DMS53 treated with DMSO at 0.1 percent for 48 hours (cell line): ENCODE data around the gene SNED1.

Experiments used
- DNase-seq: peaks from one replicate; lab custom pipeline; 2025; ENCODE audit not compliant: unreplicated experiment; lab: John Stamatoyannopoulos, UW

The SNED1 gene

DNA sequence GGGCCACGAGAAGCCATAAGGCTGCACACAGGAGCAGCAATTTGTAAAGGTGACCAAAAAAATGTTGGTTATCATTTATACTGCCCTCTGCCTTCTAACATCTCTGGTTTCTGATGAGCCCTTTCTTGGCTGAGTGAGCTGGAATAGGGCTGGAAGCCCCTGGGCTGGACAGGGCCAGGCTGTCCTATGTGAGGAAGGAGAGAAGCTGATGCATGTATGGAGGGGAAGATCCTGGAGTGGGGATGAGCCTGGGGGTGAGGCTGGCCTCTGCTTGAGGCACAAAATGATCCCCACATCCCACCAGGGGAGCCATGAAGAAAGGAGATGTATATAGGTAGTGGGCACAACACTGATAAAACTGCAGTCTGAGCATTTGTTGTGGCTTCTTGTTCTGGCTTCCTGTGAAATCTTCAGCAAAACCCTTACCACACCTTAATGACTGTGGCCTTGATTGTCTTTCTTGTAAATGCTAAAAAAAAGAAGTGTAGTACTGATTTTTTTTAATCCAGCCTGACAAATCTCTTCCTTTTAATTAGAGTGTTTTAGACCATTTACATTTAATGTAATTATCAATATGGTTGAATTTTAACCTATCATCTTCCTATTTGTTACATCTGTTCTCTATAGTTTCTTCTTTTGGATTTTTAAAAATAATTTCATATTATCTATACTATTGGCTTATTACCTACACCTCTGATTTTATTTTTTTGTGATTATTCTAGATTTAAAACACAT is 5.6 kb downstream of the SNED1 start:
- no peak for DNase-seq

DNA sequence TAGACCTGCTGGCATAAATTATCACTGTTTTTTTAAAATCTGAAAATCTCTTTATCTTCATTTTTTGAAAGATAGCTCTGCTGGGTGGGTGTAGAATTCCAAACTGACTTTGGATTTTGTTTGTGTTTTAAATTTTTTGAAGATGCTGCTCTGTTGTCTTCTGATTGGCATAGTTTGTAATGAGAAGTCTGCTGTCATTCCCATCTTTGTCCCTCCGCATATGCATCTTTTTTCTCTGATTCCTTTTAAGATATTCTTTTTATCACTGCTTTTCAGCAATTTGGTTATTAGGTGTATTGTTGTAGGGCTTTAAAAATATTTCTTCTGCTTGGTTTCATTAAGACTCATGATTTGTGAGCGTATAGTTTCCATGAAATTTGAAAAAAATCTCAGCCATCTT is 7.2 kb downstream of the SNED1 start:
- DNase-seq: no peak

DNA sequence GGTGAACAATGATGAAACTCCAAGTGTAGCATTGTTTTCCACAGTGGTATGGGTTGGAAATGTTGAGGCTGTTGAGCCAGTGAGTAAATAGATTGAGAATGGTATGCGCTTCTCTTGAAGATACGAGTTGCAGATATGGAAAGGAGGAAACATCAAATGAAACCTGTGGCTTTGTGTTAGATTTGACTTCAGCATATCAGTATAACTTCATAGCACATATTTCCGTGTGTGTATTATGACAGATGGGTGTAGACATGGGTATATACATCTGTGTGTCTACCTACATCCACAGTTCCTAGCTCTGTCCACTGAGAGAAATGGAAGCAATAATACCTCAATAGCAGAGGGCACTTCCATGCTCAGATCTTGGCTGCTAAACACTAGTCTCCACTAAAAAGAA is 8.0 kb downstream of the SNED1 start:
- no peak for DNase-seq

DNA sequence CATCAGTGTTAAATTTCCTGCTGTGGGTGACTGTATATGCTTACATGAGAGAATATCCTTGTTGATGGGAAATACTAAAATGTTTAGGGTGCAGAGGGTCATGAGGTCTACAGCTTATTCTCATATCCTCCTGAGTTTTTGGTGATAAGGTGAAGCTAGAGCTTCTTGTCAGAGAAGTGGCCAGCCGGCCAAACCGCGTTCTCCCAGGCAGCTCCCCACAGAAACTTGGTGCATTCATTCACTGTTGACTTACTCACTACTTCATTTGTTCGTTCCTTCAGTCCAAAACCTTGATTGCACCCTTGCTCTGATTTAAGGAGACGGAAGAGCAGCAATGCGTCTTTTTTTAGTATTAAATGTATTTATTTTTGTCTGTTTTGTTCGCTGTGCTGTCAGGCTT is 8.7 kb downstream of the SNED1 start:
- no peak for DNase-seq

DNA sequence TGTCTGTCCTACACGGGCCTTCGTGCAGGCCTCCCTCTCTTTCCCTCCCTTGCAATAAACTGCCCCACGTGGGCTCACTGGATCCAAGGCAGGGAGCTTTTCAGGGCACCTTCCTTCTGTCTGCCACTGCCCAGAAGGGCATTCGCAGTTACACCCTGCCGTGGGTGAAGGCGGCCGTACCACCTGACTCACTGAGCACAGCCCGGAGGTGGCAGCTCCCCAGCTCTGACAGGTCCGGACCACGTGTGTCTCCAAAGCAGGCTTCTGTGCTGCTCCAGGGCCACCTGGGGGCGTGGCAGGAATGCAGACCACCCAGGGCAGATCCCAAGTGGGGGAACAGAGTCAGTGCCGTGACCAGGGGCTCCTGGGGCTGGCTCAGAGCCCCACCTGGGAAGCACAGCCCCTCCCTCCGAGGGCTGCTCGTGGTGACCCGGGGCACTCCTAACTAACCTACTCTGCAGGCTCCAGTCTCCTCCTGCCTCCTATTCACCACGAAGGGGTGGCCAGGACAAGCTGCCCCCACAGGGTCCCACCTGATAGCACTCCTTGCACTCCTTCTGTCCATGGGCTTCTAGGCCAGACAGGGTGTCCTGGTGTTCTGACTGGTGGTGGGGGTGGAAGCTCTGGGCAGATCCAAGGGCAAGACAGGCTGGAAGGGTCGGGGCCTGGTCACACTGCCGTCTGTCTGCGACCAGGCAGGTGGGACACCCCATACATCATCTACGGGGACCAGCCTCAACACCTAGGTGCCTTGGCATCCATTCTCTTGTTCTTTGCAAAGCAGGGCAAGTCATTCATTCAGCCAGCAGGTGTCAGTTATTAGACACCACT is 9.7 kb downstream of the SNED1 start:
- no peak for DNase-seq

GRCh38 chr2:241008711-241009121 is 10.3 kb downstream of the SNED1 start:
- DNase-seq: no peak

DNA sequence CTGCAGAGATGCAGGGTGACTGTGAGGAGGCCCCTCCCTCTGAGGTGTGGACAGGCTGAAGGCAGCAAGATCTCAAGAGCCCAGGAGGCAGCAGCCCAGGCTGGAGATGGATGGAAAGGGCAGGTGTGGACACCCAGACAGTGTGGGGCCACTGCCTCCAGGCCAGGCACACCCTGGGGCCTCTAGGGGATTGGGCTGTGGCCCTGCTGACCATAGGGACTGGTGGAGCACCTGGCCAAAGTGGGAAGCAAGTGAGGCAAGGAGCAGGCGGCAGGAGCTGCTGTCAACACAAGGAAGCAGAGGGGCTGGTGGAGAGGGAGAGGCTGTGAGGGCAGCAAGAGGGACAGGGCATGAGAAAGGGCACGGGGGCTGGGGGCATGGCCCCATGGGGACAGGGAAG is 10.8 kb downstream of the SNED1 start:
- no peak for DNase-seq

DNA sequence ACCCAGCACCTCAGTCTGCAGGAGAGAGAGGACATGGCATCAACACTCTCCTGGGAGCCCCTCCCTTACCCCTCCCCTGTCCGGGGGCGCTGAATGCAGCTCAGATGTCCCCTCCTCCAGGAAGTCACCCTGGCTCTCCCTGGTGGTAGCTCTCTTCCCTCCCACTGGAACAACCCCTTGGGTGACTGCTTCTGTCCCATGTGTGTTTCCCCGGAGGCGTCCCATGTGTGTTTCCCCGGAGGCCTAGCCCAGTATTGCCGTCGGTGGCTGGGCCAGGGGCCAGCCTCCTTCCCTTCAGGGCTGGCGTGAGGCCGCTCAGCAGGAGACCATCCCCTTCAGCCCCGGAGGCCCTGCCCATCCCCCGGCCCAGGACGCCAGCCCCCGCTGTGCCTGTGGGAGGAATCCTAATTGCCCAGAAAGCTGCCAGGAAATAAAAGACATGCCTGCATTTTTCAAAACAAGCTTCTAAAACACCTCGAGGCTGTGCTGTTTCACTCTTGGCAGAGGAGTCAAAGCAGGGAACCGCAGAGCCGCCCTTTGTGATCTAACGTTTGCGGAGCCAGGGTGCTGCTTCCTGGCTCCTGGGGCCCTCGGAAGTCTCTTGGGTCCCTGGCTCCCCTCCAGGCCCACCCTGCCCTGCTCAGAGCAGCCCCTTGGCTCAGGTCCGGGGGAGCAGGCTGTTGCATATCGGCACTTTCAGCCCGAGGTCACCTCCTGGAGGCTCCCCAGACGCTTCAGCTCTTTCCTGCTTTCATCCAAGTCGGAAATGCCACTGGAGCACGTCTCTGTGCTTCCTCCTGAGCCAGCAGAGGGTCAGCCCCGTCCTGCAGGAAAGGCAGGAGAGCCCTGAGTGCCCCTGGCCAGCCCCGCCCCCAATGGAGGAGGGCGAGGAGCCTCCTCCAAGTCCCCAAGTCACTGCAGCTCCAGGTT is 11.4 kb downstream of the SNED1 start:
- DNase-seq: no peak

GRCh38 chr2:241010531-241011295 is 12.3 kb downstream of the SNED1 start:
- no peak for DNase-seq

DNA sequence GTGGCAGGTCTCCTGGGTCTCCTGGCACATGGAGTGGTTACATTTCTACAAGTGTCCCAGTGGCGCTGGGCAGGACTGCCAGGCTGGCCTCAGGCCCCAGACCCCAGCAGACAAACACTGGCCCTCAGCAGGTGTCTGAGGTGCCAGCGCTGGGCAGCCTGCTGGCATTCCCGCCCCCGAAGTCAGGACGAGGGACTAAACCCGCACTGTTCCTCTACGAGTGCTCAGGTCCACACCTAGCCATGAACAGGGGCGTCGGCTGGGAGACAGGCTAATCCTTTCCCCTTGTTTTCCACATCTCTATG is 12.8 kb downstream of the SNED1 start:
- DNase-seq: no peak

GRCh38 chr2:241011751-241012510 is 13.5 kb downstream of the SNED1 start:
- no peak for DNase-seq

- no peak for DNase-seq
Measured at GRCh38 chr2:241014224-241014623, 15.8 kb downstream of the SNED1 start.

DNA sequence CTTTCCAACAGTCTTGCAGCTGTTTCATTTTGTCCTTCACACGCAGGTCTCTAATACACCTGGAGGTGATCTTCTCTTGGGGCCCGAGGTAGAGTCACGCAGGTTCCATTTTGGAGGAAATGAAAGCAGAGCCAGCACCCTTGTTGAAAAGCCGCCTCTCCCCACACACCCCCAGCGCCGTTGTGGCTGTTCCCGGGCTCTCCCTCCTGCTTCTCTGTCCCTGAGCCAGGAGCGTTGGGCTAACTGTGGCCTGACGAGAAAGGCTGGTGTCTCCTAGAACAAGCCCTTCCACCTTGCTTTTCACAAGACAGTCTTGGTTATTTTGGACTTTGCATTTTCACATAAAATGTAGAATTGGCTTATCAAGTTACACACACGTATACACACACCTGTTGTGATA is 16.3 kb downstream of the SNED1 start:
- DNase-seq: no peak

DNA sequence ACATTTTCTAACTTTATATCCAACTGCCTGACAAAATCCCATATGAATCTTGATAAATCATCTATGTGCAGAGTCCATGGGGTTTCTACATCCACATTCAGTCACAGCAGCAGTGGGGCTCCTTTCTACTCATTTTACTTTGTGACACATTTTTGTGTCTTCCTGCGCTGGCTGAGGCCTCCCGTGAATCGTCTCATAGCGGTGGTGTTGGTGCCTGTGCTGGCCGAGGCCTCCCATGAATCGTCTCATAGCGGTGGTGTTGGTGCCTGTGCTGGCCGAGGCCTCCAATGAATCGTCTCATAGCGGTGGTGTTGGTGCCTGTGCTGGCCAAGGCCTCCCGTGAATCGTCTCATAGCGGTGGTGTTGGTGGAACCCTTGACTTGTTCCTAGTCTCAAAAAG is 17.0 kb downstream of the SNED1 start:
- no peak for DNase-seq

DNA sequence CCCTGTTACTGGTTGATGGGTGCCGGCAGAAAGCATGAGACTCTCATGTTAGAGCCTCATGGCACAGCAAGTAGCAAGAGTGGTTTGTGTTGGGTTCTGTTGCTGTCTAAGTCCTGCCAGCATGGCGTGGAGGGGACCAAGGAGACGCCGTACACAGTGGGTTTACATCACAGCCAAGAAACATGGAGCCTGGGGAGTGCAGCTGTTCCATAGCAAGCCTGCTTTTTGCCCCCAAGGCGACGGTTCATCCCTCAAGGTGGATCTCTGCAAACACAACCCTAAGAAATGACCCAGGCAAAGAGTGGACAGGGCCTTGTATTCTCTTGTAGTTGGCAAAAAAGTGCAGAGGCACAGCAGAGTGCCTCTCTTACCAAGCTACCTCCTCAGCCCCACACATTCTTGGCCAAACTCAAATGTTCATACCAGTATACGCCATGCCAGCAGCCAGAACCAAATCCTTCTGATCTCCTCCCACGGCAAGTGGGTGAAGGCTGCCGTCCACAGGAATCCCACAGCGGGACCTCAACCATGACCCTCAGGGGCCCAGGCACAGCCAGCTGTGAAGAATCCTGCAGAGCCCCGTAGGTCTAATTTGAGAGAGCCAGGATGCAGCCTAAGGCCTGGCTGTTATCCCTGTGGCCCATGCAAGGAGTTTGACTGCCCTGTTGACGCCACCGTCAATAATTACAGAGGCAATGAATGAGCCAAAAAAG is 19.0 kb downstream of the SNED1 start:
- no peak for DNase-seq

DNA sequence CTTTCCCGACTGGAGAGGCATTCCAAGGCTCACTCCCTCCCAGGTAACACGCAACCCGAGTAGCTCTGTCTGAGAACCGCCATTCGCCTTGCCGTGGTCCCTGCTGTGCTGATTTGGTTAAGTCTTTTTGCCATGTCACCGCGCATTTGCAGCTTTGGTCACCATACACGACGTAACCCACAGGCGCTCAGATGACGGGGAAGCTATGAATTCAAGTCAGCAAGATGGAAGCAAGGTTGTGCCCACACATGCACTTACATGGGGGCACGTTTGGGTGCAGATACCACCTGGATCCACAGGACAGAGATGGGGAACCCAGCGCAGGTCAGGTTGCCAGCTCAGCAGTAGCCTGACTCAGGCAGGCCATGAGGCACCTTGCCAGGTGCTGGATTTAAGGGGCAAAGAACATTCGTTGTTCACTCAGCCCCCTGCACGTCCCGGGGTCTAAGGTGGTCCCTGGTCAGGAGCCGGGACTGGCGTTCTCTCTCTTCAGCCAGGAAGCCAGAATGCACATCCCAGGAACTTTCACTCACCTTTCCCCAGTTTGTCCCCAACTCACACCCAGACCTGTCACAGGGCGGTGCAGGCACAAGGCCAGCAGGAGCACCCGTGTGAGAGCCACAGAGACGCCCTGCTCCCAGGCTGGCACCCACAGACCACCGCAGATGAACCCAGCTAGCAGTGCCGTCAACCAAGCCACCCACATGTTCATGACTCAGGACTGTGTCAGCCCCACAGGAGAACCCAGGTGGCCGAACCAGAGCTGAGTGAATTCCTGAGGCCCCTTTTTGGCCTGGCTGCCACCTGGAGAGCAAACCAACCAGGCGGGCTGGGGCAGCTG is 19.9 kb downstream of the SNED1 start:
- no peak for DNase-seq

GRCh38 chr2:241019441-241020139 is 21.2 kb downstream of the SNED1 start:
- no peak for DNase-seq

DNA sequence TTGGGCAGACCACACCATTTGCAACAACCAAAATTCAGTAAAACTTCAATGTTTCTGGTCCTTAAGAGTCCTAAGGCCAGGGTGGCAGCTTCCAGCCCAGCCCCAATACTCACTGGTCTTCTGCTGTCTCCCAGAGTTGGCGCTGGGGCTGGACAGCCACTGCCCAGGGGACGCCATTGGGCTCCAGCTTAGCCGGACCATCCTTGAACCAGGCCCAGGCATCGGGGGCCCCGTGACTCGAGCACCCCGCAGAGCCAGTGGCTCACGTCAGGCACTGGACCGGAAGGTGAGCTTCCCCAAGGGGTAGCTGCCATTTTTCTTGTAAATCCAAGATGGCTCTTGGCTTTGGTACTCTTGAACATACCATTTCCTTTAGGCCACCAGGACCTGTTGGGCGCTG is 21.8 kb downstream of the SNED1 start:
- no peak for DNase-seq
